Mesothelial cell of epicardium (in vitro differentiated cells): ENCODE data around the gene GIMAP8. TPM values are rescaled to one million over a fixed set of nuclear protein-coding genes. Genes with fewer than 3 reads are reported as not detected.

Experiments
- DNase-seq, 2 experiments: peaks; one replicate each; pipeline ENCODE4 v3.0.0; 2021; ENCODE audit warnings: low spot score in 2 of 2; ENCODE audit not compliant: unreplicated experiment in 2 of 2
- H3K27ac Mint-ChIP-seq: 2 replicates; pipeline ENCODE4 v1.8.0; 2021; ENCODE audit warnings: mixed read lengths
- H3K27me3 Mint-ChIP-seq: 2 replicates; pipeline ENCODE4 v1.8.0; 2021; ENCODE audit warnings: low read depth, mixed read lengths
- H3K36me3 Mint-ChIP-seq: 2 replicates; pipeline ENCODE4 v1.8.0; 2021; ENCODE audit warnings: mixed read lengths
- H3K4me1 Mint-ChIP-seq: 2 replicates; pipeline ENCODE4 v1.8.0; 2021; ENCODE audit warnings: mixed read lengths
- H3K4me3 Mint-ChIP-seq: 2 replicates; pipeline ENCODE4 v1.8.0; 2021; ENCODE audit warnings: mild to moderate bottlenecking, moderate library complexity, mixed read lengths
- H3K9me3 Mint-ChIP-seq: 2 replicates; pipeline ENCODE4 v1.8.0; 2021; ENCODE audit warnings: mixed read lengths
- CTCF ChIP-seq: fragments of 200-600 bp; sonication (generic); IDR thresholded peaks from one replicate; pipeline ENCODE4 v1.5.0; 2021; ENCODE audit warnings: antibody characterized with exemption; ENCODE audit not compliant: unreplicated experiment
- total RNA-seq: library from RNA; stranded (reverse); gene quantifications from 3 replicates; pipeline ENCODE4 v1.2.1, GENCODE V29; 2021

The GIMAP8 gene
- total RNA-seq, 1 donor from 2014 or later, result not detected

- peaks cover 34% of the 10 kb centered on the region for H3K27me3 Mint-ChIP-seq
- TF ChIP-seq CTCF, result no peak
Measured at GRCh38 chr7:150446288-150446938, 4.0 kb upstream of the GIMAP8 start.

GRCh38 chr7:150447966-150448788 lies 2.3 kb upstream of the GIMAP8 start:
- TF ChIP-seq CTCF, result no peak
- H3K4me1 Mint-ChIP-seq, result no peaks in the 10 kb centered on the region
- no peaks in the 10 kb centered on the region for H3K36me3 Mint-ChIP-seq
- H3K4me3 Mint-ChIP-seq, result no peak overlapping the region
- DNase-seq, result no peak
- H3K9me3 Mint-ChIP-seq, result no peaks in the 10 kb centered on the region
- H3K27ac Mint-ChIP-seq, result no peak overlapping the region
- peaks cover 37% of the 10 kb centered on the region for H3K27me3 Mint-ChIP-seq

More at GRCh38 chr7:150446288-150446938, 4.0 kb upstream of the GIMAP8 start:
- H3K4me3 Mint-ChIP-seq, result no peak overlapping the region
- H3K27ac Mint-ChIP-seq, result no peak overlapping the region
- DNase-seq, result no peak
- peaks cover 5% of the 10 kb centered on the region for H3K9me3 Mint-ChIP-seq
- H3K36me3 Mint-ChIP-seq, result no peaks in the 10 kb centered on the region
- H3K4me1 Mint-ChIP-seq, result no peaks in the 10 kb centered on the region

GRCh38 chr7:150448789-150449147 lies 1.7 kb upstream of the GIMAP8 start:
- DNase-seq, result peak; percentile 36 to 78
- Mint-ChIP-seq H3K4me3 (no peak overlapping the region), H3K36me3 (no peaks in the 10 kb centered on the region), H3K27me3 (peaks cover 38% of the 10 kb centered on the region), H3K27ac (no peak overlapping the region), H3K4me1 (no peaks in the 10 kb centered on the region), H3K9me3 (no peaks in the 10 kb centered on the region)
- TF ChIP-seq CTCF, result peak; percentile 82

GRCh38 chr7:150449206-150449952 lies 1.1 kb upstream of the GIMAP8 start:
- H3K27me3 Mint-ChIP-seq, result peaks cover 44% of the 10 kb centered on the region
- TF ChIP-seq CTCF, result no peak
- DNase-seq, result no peak
- H3K9me3 Mint-ChIP-seq, result no peaks in the 10 kb centered on the region
- H3K27ac Mint-ChIP-seq, result no peak overlapping the region
- no peaks in the 10 kb centered on the region for H3K36me3 Mint-ChIP-seq
- no peak overlapping the region for H3K4me3 Mint-ChIP-seq
- H3K4me1 Mint-ChIP-seq, result no peaks in the 10 kb centered on the region

- no peaks in the 10 kb centered on the region for H3K36me3 Mint-ChIP-seq
Measured at GRCh38 chr7:150451097-150451793, 815 bp downstream of the GIMAP8 start.

More at GRCh38 chr7:150451097-150451793, 815 bp downstream of the GIMAP8 start:
- Mint-ChIP-seq H3K27ac (no peak overlapping the region), H3K4me1 (no peaks in the 10 kb centered on the region), H3K4me3 (no peak overlapping the region), H3K27me3 (peaks cover 46% of the 10 kb centered on the region), H3K9me3 (peaks cover 1% of the 10 kb centered on the region)
- no peak for TF ChIP-seq CTCF
- DNase-seq, result no peak
